B cell (primary cell): Measurements from ENCODE around the gene COL16A1.

Experiments
- CTCF ChIP-seq: fragments of 200-600 bp; IDR thresholded peaks from one replicate; pipeline ENCODE4 v1.8.0; 2022; ENCODE audit warnings: antibody characterized with exemption, mild to moderate bottlenecking
- EZH2 ChIP-seq: IDR thresholded peaks from 2 replicates; pipeline ENCODE4 v1.6.1; 2012; ENCODE audit warnings: borderline replicate concordance, low read depth, mild to moderate bottlenecking, moderate library complexity, low read length; ENCODE audit not compliant: insufficient read depth, poor library complexity, severe bottlenecking

GRCh38 chr1:31663622-31664452 lies 40.0 kb downstream of the COL16A1 start:
- TF ChIP-seq CTCF (peak; percentile 86), EZH2 (no peak)
